HCT116 (cell line): ENCODE data around the gene SMIM35. TPM values are rescaled to one million over a fixed set of nuclear protein-coding genes. Genes with fewer than 3 reads are reported as not detected.

ENCODE experiments used
- ATAC-seq: fragments of 200-7000 bp; cut with Tn5 transposase; 2 replicates; pipeline ENCODE4 v1.9.1; 2020; ENCODE audit warnings: mild to moderate bottlenecking, moderate library complexity
- BruUV-seq: library from RNA; stranded (reverse); fragments of 400-500 nt; replicated peaks from 2 replicates; lab custom pipeline; 2021; lab: Mats Ljungman, UMichigan
- CTCF ChIA-PET: fragments of 300-600 bp; sonication (Branson Sonifier 250); formaldehyde crosslinking; loops from one replicate; lab custom pipeline; 2021; ENCODE audit warnings: antibody characterized with exemption; lab: Charles Lee
- POLR2A ChIA-PET: fragments of 300-600, 350-600 bp; sonication (Branson Sonifier 250); formaldehyde crosslinking; loops from one replicate; lab custom pipeline; 2021; ENCODE audit warnings: antibody characterized with exemption; lab: Charles Lee
- RAD21 ChIA-PET, 2 experiments: fragments of 300-600 bp; sonication (Branson Sonifier 250); formaldehyde crosslinking; loops; one replicate each; lab custom pipeline; 2023; ENCODE audit warnings: low total read pairs in 2 of 2; ENCODE audit not compliant: uncharacterized antibody in 2 of 2, unreplicated experiment in 2 of 2, low non-redundant PET in 1 of 2; lab: Charles Lee
- DNase-seq: peaks from one replicate; pipeline ENCODE4 v3.0.0-alpha.2; 2010; ENCODE audit warnings: low read depth, low spot score
- H2AFZ ChIP-seq: fragments of 200-600 bp; shearing (Covaris generic), sonication (generic); 2 replicates; pipeline ENCODE4 v1.6.1; 2017; ENCODE audit warnings: low read depth, mixed run types, mixed read lengths, antibody characterized with exemption, low read length; ENCODE audit not compliant: poor library complexity, severe bottlenecking
- H3K27ac ChIP-seq: 2 replicates; pipeline ENCODE4 v1.5.1; 2012; ENCODE audit warnings: low read depth, low read length
- H3K27me3 ChIP-seq: fragments of 200-600 bp; sonication (generic); 2 replicates; pipeline ENCODE4 v1.6.1; 2016; ENCODE audit warnings: mixed run types, low read length, mixed read lengths; ENCODE audit not compliant: insufficient read depth
- H3K36me3 ChIP-seq, 2 experiments: fragments of 200-500 bp in 1 of 2; fragments of 200-600 bp in 1 of 2; sonication (Bioruptor generic) in 1 of 2; sonication (generic) in 1 of 2; 2 replicates each; pipeline versions ENCODE4 v1.5.1 to v1.6.1; 2014 to 2016; ENCODE audit warnings: low read length in 2 of 2, inconsistent platforms in 1 of 2, mixed read lengths in 1 of 2, mixed run types in 1 of 2; ENCODE audit not compliant: insufficient read depth in 2 of 2, control insufficient read depth in 1 of 2
- H3K4me1 ChIP-seq, 2 experiments: fragments of 200-600 bp in 1 of 2; sonication (generic) in 1 of 2; 2 replicates each; pipeline versions ENCODE4 v1.5.1 to v1.6.1; 2012 to 2017; ENCODE audit warnings: low read length in 2 of 2, inconsistent platforms in 1 of 2, mild to moderate bottlenecking in 1 of 2, mixed read lengths in 1 of 2, mixed run types in 1 of 2, moderate library complexity in 1 of 2; ENCODE audit not compliant: insufficient read depth in 2 of 2, control insufficient read depth in 1 of 2
- H3K4me2 ChIP-seq: fragments of 200-600 bp; sonication (generic); 2 replicates; pipeline ENCODE4 v1.6.1; 2017; ENCODE audit warnings: mixed run types, low read length, mixed read lengths
- H3K4me3 ChIP-seq, 2 experiments: fragments of 200-600 bp in 1 of 2; sonication (generic) in 1 of 2; replicated peaks in 1 of 2; 2 replicates each; pipeline ENCODE4 v1.5.1; 2011 to 2016; ENCODE audit warnings: low read length in 2 of 2, control low read depth in 1 of 2, low read depth in 1 of 2, mild to moderate bottlenecking in 1 of 2, mixed read lengths in 1 of 2, mixed run types in 1 of 2
- H3K79me2 ChIP-seq: fragments of 200-600 bp; sonication (generic); 2 replicates; pipeline ENCODE4 v1.6.1; 2017; ENCODE audit warnings: mild to moderate bottlenecking, mixed run types, low read length, moderate library complexity, mixed read lengths; ENCODE audit not compliant: insufficient read depth
- H3K9ac ChIP-seq: fragments of 200-600 bp; sonication (generic); 2 replicates; pipeline ENCODE4 v1.6.1; 2016; ENCODE audit warnings: low read length, mixed read lengths
- H3K9me2 ChIP-seq: fragments of 200-600 bp; sonication (generic), shearing (Covaris generic); 2 replicates; pipeline ENCODE4 v1.6.1; 2017; ENCODE audit warnings: mixed run types, mild to moderate bottlenecking, moderate library complexity; ENCODE audit not compliant: insufficient read depth
- H3K9me3 ChIP-seq, 2 experiments: fragments of 200-500 bp in 1 of 2; fragments of 200-600 bp in 1 of 2; sonication (Bioruptor generic) in 1 of 2; sonication (generic) in 1 of 2; 2 replicates each; pipeline ENCODE4 v1.6.1; 2014 to 2017; ENCODE audit warnings: low read length in 2 of 2, mixed read lengths in 2 of 2, inconsistent platforms in 1 of 2, low read depth in 1 of 2, mild to moderate bottlenecking in 1 of 2, mixed run types in 1 of 2, moderate library complexity in 1 of 2; ENCODE audit not compliant: control insufficient read depth in 1 of 2, insufficient read depth in 1 of 2
- H4K20me1 ChIP-seq: fragments of 200-600 bp; sonication (generic), shearing (Covaris generic); 2 replicates; pipeline ENCODE4 v1.6.1; 2017; ENCODE audit warnings: mixed run types, mild to moderate bottlenecking, moderate library complexity; ENCODE audit not compliant: insufficient read depth
- CBX3 ChIP-seq: IDR thresholded peaks from 2 replicates; pipeline ENCODE4 v1.6.1; 2012; ENCODE audit warnings: low read depth
- EGR1 ChIP-seq: IDR thresholded peaks from 2 replicates; pipeline ENCODE4 v1.6.1; 2012; ENCODE audit warnings: low read depth
- ELF1 ChIP-seq: IDR thresholded peaks from 2 replicates; pipeline ENCODE4 v1.6.1; 2012; ENCODE audit warnings: low read depth, borderline replicate concordance
- EZH2 ChIP-seq: fragments of 200-600 bp; sonication (generic); IDR thresholded peaks from 2 replicates; pipeline ENCODE4 v1.6.1; 2017; ENCODE audit warnings: antibody characterized with exemption, mixed run types
- FOSL1 ChIP-seq: IDR thresholded peaks from 2 replicates; pipeline ENCODE4 v1.6.1; 2012; ENCODE audit warnings: low read depth
- MAX ChIP-seq: IDR thresholded peaks from 2 replicates; pipeline ENCODE4 v1.6.1; 2012
- POLR2AphosphoS5 ChIP-seq: IDR thresholded peaks from 2 replicates; pipeline ENCODE4 v1.6.1; 2011; ENCODE audit warnings: mild to moderate bottlenecking, low read depth, low read length, moderate library complexity
- SIN3A ChIP-seq: IDR thresholded peaks from 2 replicates; pipeline ENCODE4 v1.6.1; 2012; ENCODE audit warnings: low read depth
- intact Hi-C: fragments of 100-400 bp; cut with micrococcal nuclease; formaldehyde crosslinking; loops from 2 replicates; pipeline ENCODE4 v1.10.0; 2022
- total RNA-seq: library from RNA; stranded (reverse); gene quantifications from one replicate; pipeline ENCODE4 v1.2.1, GENCODE V29; 2021; ENCODE audit not compliant: unreplicated experiment

Gene SMIM35
- total RNA-seq, 1 experiment from 2014 or later = not detected

GRCh38 chr11:118000067-118000849 is 86.5 kb downstream of the SMIM35 start:
- Histone ChIP-seq H3K27ac (no peak overlapping the region), H3K9me2 (no peaks in the 10 kb centered on the region), H3K27me3 (no peaks in the 10 kb centered on the region), H3K4me2 (no peak overlapping the region), H4K20me1 (no peaks in the 10 kb centered on the region), H3K9me3 (no peaks in the 10 kb centered on the region), H2AFZ (no peak overlapping the region), H3K36me3 (no peaks in the 10 kb centered on the region), H3K9ac (no peak overlapping the region), H3K4me3 (no peak overlapping the region), H3K4me1 (no peaks in the 10 kb centered on the region)
- ATAC-seq (no peak), DNase-seq (no peak)
- CTCF ChIA-PET = no interaction called here
- BruUV-seq = no TSS peak
- POLR2A ChIA-PET = no interaction called here
- intact Hi-C loops = no loop called here
- RAD21 ChIA-PET = no interaction called here
- TF ChIP-seq CBX3 (no peak), POLR2AphosphoS5 (no peak), ELF1 (no peak), EGR1 (no peak), FOSL1 (no peak), MAX (no peak), EZH2 (no peak), SIN3A (no peak)
- TF ChIP-seq, all 23 proteins: peak for 0
- no peaks in the 10 kb centered on the region for H3K79me2 ChIP-seq

- intact Hi-C loops = no loop called here
- TF ChIP-seq FOSL1 (no peak), EZH2 (no peak)
- no peaks in the 10 kb centered on the region for H3K27me3 ChIP-seq
- DNase-seq = no peak
- no TSS peak for BruUV-seq
- H3K4me3 ChIP-seq = no peak overlapping the region
- H3K9me2 ChIP-seq = no peaks in the 10 kb centered on the region
- H3K36me3 ChIP-seq = no peaks in the 10 kb centered on the region
- no peaks in the 10 kb centered on the region for H3K4me1 ChIP-seq
- POLR2A ChIA-PET = no interaction called here
- no peaks in the 10 kb centered on the region for H3K79me2 ChIP-seq
- no peak for ATAC-seq
- no peak overlapping the region for H3K27ac ChIP-seq
- H3K9me3 ChIP-seq = no peaks in the 10 kb centered on the region
- CTCF ChIA-PET = no interaction called here
- no peaks in the 10 kb centered on the region for H4K20me1 ChIP-seq
- no peak overlapping the region for H3K4me2 ChIP-seq
- RAD21 ChIA-PET = no interaction called here
- H3K9ac ChIP-seq = no peak overlapping the region
- no peak overlapping the region for H2AFZ ChIP-seq
Observed at GRCh38 chr11:117999354-117999993, 87.3 kb downstream of the SMIM35 start.
